HG03103 (cell line): ENCODE data around the gene XIRP2.

Experiments used
- ATAC-seq: cut with Tn5 transposase; IDR thresholded peaks from one replicate; pipeline ENCODE4 v1.9.1; 2021; ENCODE audit warnings: low read depth; ENCODE audit not compliant: unreplicated experiment

The XIRP2 gene

GRCh38 chr2:166888180-166888579 lies at the start of gene XIRP2:
XIRP2 (plus strand) TSS chr2:166888480; CDS start chr2:166903483, 15,003 bp downstream.
- no peak for ATAC-seq

- ATAC-seq = no peak
These were observed 47.1 kb upstream of the XIRP2 start for GRCh38 chr2:166841152-166841551.

- no peak for ATAC-seq
These were observed 46.6 kb upstream of the XIRP2 start for GRCh38 chr2:166841679-166842078.

GRCh38 chr2:166844111-166844510 lies 44.2 kb upstream of the XIRP2 start:
- ATAC-seq = no peak

- ATAC-seq = no peak
These were observed 25.7 kb upstream of the XIRP2 start for GRCh38 chr2:166862468-166863132.

GRCh38 chr2:166867874-166868514 lies 20.3 kb upstream of the XIRP2 start:
- no peak for ATAC-seq

GRCh38 chr2:166870346-166870745 lies 17.9 kb upstream of the XIRP2 start:
- ATAC-seq = no peak

GRCh38 chr2:166881177-166881576 lies 7.1 kb upstream of the XIRP2 start:
- ATAC-seq = no peak

GRCh38 chr2:166882851-166883250 lies 5.4 kb upstream of the XIRP2 start:
- no peak for ATAC-seq

- ATAC-seq = no peak
These were observed 3.4 kb downstream of the XIRP2 start for GRCh38 chr2:166891727-166892126.

- ATAC-seq = no peak
These were observed 4.1 kb downstream of the XIRP2 start for GRCh38 chr2:166892397-166892796.

GRCh38 chr2:166895243-166895642 lies 7.0 kb downstream of the XIRP2 start:
- ATAC-seq = no peak

- no peak for ATAC-seq
These were observed 9.4 kb downstream of the XIRP2 start for GRCh38 chr2:166897666-166898065.

- no peak for ATAC-seq
These were observed 11.4 kb downstream of the XIRP2 start for GRCh38 chr2:166899676-166900075.

GRCh38 chr2:166900700-166901099 lies 12.4 kb downstream of the XIRP2 start:
- ATAC-seq = no peak

- no peak for ATAC-seq
These were observed 13.1 kb downstream of the XIRP2 start for GRCh38 chr2:166901336-166901735.

- ATAC-seq = no peak
These were observed 28.7 kb downstream of the XIRP2 start for GRCh38 chr2:166916987-166917386.

GRCh38 chr2:166917415-166917814 lies 29.1 kb downstream of the XIRP2 start:
- ATAC-seq = no peak

- ATAC-seq = no peak
These were observed 33.1 kb downstream of the XIRP2 start for GRCh38 chr2:166921261-166921896.

GRCh38 chr2:166924967-166925366 lies 36.7 kb downstream of the XIRP2 start:
- ATAC-seq = no peak

- no peak for ATAC-seq
These were observed 38.4 kb downstream of the XIRP2 start for GRCh38 chr2:166926657-166927056.

GRCh38 chr2:166932032-166932431 lies 43.8 kb downstream of the XIRP2 start:
- no peak for ATAC-seq
